Keratinocyte (primary cell): ENCODE results near the gene SLC2A4.

ENCODE experiments used
- EZH2 ChIP-seq: IDR thresholded peaks from one replicate; pipeline ENCODE4 v1.6.1; 2012; ENCODE audit warnings: inconsistent platforms, mild to moderate bottlenecking, low read length, moderate library complexity
- TF ChIP-seq, protein P1 (sequence below), 3 experiments: IDR thresholded peaks in 1 of 3; conservative IDR thresholded peaks in 1 of 3; optimal IDR thresholded peaks in 1 of 3; 2 replicates in 2 of 3; 3 replicates in 1 of 3; pipeline versions ENCODE3 to v1.5.1; 2011; ENCODE audit warnings: low read length in 3 of 3, mild to moderate bottlenecking in 3 of 3, moderate library complexity in 2 of 3, control low read depth in 1 of 3, inconsistent platforms in 1 of 3; ENCODE audit not compliant: insufficient read depth in 2 of 3; ENCODE audit errors: extremely low read depth in 1 of 3

DNA sequence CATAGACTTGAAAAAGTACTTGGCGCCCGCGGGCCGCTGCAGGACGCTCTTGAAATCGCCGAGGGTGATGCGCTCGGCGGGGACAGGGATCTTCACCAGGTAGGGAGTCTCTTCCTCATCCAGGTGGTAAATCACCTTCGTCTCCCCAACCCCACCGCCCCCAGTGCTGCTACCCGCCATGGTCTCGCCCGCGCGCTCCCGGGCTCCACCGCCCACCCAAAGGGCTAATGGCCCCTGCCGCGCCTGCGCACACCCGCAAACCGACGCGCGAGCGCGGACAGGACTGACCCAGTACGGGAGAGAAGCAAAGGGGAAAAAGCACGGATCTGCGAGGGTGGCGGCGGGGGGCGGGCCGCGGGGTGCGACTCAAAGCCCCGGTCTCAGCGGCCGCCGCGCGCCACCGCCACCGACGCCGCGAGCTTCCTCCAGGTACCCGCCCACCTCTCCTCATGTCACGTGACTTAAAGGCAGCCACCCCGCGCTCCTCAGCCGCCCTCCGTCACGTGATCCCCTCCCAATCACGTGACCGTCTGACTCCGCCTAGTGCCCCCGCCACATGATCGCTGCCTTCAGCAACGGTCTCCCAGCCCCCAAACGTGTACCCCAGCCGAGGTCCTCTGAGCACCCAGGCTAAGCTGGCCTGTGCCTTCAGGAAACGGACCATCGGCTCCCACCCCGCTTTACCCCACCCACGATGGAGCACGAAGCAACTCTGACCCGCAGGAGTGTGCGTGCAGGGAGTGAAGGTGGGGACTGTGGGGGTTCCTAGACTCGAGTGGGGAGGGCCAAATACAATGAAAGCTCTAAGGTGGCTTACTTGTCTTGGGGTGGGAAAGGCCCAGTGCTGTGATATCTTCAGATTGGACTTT lies 47.2 kb upstream of the SLC2A4 start, which contains the start of gene DVL2:
- TF ChIP-seq, protein P1, sequence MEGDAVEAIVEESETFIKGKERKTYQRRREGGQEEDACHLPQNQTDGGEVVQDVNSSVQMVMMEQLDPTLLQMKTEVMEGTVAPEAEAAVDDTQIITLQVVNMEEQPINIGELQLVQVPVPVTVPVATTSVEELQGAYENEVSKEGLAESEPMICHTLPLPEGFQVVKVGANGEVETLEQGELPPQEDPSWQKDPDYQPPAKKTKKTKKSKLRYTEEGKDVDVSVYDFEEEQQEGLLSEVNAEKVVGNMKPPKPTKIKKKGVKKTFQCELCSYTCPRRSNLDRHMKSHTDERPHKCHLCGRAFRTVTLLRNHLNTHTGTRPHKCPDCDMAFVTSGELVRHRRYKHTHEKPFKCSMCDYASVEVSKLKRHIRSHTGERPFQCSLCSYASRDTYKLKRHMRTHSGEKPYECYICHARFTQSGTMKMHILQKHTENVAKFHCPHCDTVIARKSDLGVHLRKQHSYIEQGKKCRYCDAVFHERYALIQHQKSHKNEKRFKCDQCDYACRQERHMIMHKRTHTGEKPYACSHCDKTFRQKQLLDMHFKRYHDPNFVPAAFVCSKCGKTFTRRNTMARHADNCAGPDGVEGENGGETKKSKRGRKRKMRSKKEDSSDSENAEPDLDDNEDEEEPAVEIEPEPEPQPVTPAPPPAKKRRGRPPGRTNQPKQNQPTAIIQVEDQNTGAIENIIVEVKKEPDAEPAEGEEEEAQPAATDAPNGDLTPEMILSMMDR (optimal IDR thresholded peaks at IDR 0.05 in 1 of 3, IDR thresholded peaks at IDR 0.05 in 1 of 3, conservative IDR thresholded peaks at IDR 0.05 in 1 of 3; ENCODE audit: extremely low read depth in 1 of 3, insufficient read depth in 2 of 3, low read length in 3 of 3) = no peak
- TF ChIP-seq EZH2 = no peak
